Heart left ventricle (tissue), 16 donors: Measurements from ENCODE around the gene UVRAG. TPM values are rescaled to one million over a fixed set of nuclear protein-coding genes. Genes with fewer than 3 reads are reported as not detected.

Experiments used
- ATAC-seq, 4 donors: fragments of 200-7000 bp; cut with Tn5 transposase; one replicate each; pipeline ENCODE4 v1.9.1; 2020 to 2022; ENCODE audit warnings: moderate library complexity in 4 of 4, mild to moderate bottlenecking in 3 of 4, moderate number of reproducible peaks in 1 of 4
- DNase-seq, 5 donors: peaks; one replicate each; pipeline ENCODE4 v3.0.0-alpha.2; 2020
- H3K27ac ChIP-seq, 12 donors: fragments of 200-600 bp; sonication (generic) in 4 of 12; one replicate each; pipeline versions ENCODE4 v1.5.0 to v1.8.0; 2016 to 2022; ENCODE audit warnings: mild to moderate bottlenecking in 2 of 12
- H3K27me3 ChIP-seq, 9 donors: fragments of 200-600 bp; sonication (generic) in 2 of 9; one replicate each; pipeline versions ENCODE4 v1.5.1 to v1.8.0; 2016 to 2022; ENCODE audit warnings: mild to moderate bottlenecking in 3 of 9
- H3K36me3 ChIP-seq, 9 donors: fragments of 200-600 bp; sonication (generic) in 2 of 9; one replicate each; pipeline versions ENCODE4 v1.5.0 to v1.8.0; 2018 to 2022; ENCODE audit warnings: mild to moderate bottlenecking in 2 of 9
- H3K4me1 ChIP-seq, 12 donors: fragments of 200-600 bp; sonication (generic) in 4 of 12; one replicate each; pipeline versions ENCODE4 v1.5.0 to v1.8.0; 2016 to 2022; ENCODE audit warnings: mild to moderate bottlenecking in 3 of 12
- H3K4me3 ChIP-seq, 12 donors: fragments of 200-600 bp; sonication (generic) in 4 of 12; one replicate each; pipeline versions ENCODE4 v1.5.0 to v1.8.0; 2017 to 2022; ENCODE audit warnings: mild to moderate bottlenecking in 9 of 12, moderate library complexity in 4 of 12
- H3K9me3 ChIP-seq, 12 donors: fragments of 200-600 bp; sonication (generic) in 4 of 12; one replicate each; pipeline versions ENCODE4 v1.5.0 to v1.8.0; 2016 to 2022; ENCODE audit warnings: mild to moderate bottlenecking in 1 of 12
- CTCF ChIP-seq, 12 donors: fragments of 200-600 bp; sonication (generic) in 4 of 12; IDR thresholded peaks; one replicate each; pipeline versions ENCODE4 v1.5.0 to v1.8.0; 2018 to 2022; ENCODE audit warnings: antibody characterized with exemption in 12 of 12, mild to moderate bottlenecking in 5 of 12
- POLR2A ChIP-seq, 2 donors: fragments of 450-650 bp; IDR thresholded peaks; one replicate each; pipeline ENCODE4 v1.6.1; 2017; ENCODE audit warnings: antibody characterized with exemption in 2 of 2, mild to moderate bottlenecking in 2 of 2, moderate library complexity in 2 of 2
- WGBS, 4 donors: extraction: QIAGEN DNeasy Blood & Tissue Kit in 2 of 4; methylation state at CpG; one replicate each; pipeline versions ENCODE4 v1.1.5 to v1.1.7; 2013 to 2018; 5-methylcytosine and 5-hydroxymethylcytosine counted together
- intact Hi-C, 10 donors: fragments of 100-400 bp; cut with DNase I; formaldehyde crosslinking; loops; one replicate each; pipeline versions ENCODE4 v1.11.1 to v1.14.2; 2022
- polyA plus RNA-seq, 2 donors: library from polyadenylated mRNA; stranded (reverse); fragments of 200-250 nt; gene quantifications; one replicate each; pipeline ENCODE4 v1.2.3, GENCODE V29; 2013
- total RNA-seq, 9 donors: library from RNA; depleted of rRNA in 2 of 9; stranded (reverse); fragments of >200 nt in 2 of 9; fragmentation: NEBNext Ultra II Directional in 3 of 9; extraction: Animal tissue kit (Norgen Biotek cat#: 25700) in 3 of 9; gene quantifications; one replicate each; pipeline versions ENCODE4 v1.1.0 to v1.2.4, GENCODE V29; 2016 to 2023
- donor health status: ischemic (EF 13 %, LVEDD 7.1; RV severe dilation, severe dysfunction).
- donor health status: healthy with polysubstance abuse.
- donor health status: DM: no; HTN: yes; CAD: no.
- donor health status: DM: no; HTN: no; CAD: no.
- donor health status: ischemic (EF 25% LVEDD 6.9; RV normal size, moderate dysfunction).
- donor health status: ischemic (EF 25% LVEDD 5.7; RV mildly dilated, moderate dysfunction).
- donor health status: healthy.
- donor health status: DM: yes; HTN: yes; CAD: no.
- donor health status: ischemic (EF 35%, LVEDD 5.7; RV mildly dilated, moderate dysfunction).
- donor health status: nonischemic (EF 11% LVEDD 7.7; RV severe dilation, severe dysfunction).
- donor health status: DM: yes; HTN: yes; CAD: no.
- donor health status: PGD.
- donor health status: ischemic (EF 29% LVEDD 5.4; RV normal size, mild dysfunction).
- donor health status: nonischemic (EF 23%, LVEDD 6.1; RV moderate dilation, normal function).

The UVRAG gene
- total and polyA plus RNA-seq, 11 donors: 4.5 to 22.6 (median 15.0) TPM

- no peaks in the 10 kb centered on the region for H3K27me3 ChIP-seq
- no peak overlapping the region for H3K4me3 ChIP-seq
- WGBS, 4 donors: 97 to 100% (median 98%) methylated on average over 3 of the region's 3 CpGs
- DNase-seq: no peak
- TF ChIP-seq POLR2A (IDR thresholded peaks at IDR 0.05) (no peak), CTCF (IDR thresholded peaks at IDR 0.05) (no peak)
- H3K36me3 ChIP-seq: peaks cover 0 to 62% (median 55%) of the 10 kb centered on the region in 9 donors
- ATAC-seq: no peak
- no peak overlapping the region for H3K27ac ChIP-seq
- H3K9me3 ChIP-seq: peaks cover 0 to 19% (median 8%) of the 10 kb centered on the region in 12 donors
- no peaks in the 10 kb centered on the region for H3K4me1 ChIP-seq
- intact Hi-C loops: no loop called here
Measured at GRCh38 chr11:76005756-76006155, 190.7 kb downstream of the UVRAG start.

GRCh38 chr11:76007166-76007565, 192.2 kb downstream of the UVRAG start:
- TF ChIP-seq POLR2A (IDR thresholded peaks at IDR 0.05) (no peak), CTCF (IDR thresholded peaks at IDR 0.05) (no peak)

GRCh38 chr11:76008474-76008873, 193.5 kb downstream of the UVRAG start:
- Histone ChIP-seq H3K9me3 (no peaks in the 10 kb centered on the region), H3K4me1 (no peaks in the 10 kb centered on the region), H3K36me3 (peaks cover 0 to 60% (median 57%) of the 10 kb centered on the region in 9 donors), H3K4me3 (no peak overlapping the region), H3K27ac (no peak overlapping the region), H3K27me3 (no peaks in the 10 kb centered on the region)
- DNase-seq (no peak), ATAC-seq (no peak)
- WGBS, 4 donors: 97 to 98% (median 98%) methylated on average over 2 of the region's 2 CpGs
- intact Hi-C loops: no loop called here
- TF ChIP-seq POLR2A (IDR thresholded peaks at IDR 0.05): no peak
- no peak for TF ChIP-seq CTCF (IDR thresholded peaks at IDR 0.05)

More at GRCh38 chr11:76007166-76007565, 192.2 kb downstream of the UVRAG start:
- Histone ChIP-seq H3K36me3 (peaks cover 0 to 60% (median 57%) of the 10 kb centered on the region in 9 donors), H3K4me3 (no peak overlapping the region), H3K4me1 (no peaks in the 10 kb centered on the region), H3K27me3 (no peaks in the 10 kb centered on the region), H3K27ac (no peak overlapping the region), H3K9me3 (peaks cover 0 to 4% (median 0%) of the 10 kb centered on the region in 12 donors)
- DNase-seq (no peak), ATAC-seq (no peak)
- intact Hi-C loops: no loop called here
- 93 to 100% (median 99%) methylated on average over 2 of the region's 2 CpGs for whole genome bisulfite sequencing, 4 donors

GRCh38 chr11:76010051-76010450, 195.0 kb downstream of the UVRAG start:
- H3K36me3 ChIP-seq: peaks cover 0 to 47% (median 41%) of the 10 kb centered on the region in 9 donors
- no peak for DNase-seq
- H3K4me1 ChIP-seq: no peaks in the 10 kb centered on the region
- 97 to 100% (median 99%) methylated on average over 2 of the region's 2 CpGs for WGBS, 4 donors
- ATAC-seq: no peak
- H3K27ac ChIP-seq: no peak overlapping the region
- no peak overlapping the region for H3K4me3 ChIP-seq
- H3K27me3 ChIP-seq: no peaks in the 10 kb centered on the region
- intact Hi-C loops: no loop called here
- no peaks in the 10 kb centered on the region for H3K9me3 ChIP-seq
- TF ChIP-seq CTCF (IDR thresholded peaks at IDR 0.05) (no peak), POLR2A (IDR thresholded peaks at IDR 0.05) (no peak)
